Neutrophil (primary cell): ENCODE data around the gene MYL4.

Source experiments
- H3K27ac ChIP-seq: fragments of 200-600 bp; sonication (generic); 2 replicates; pipeline ENCODE4 v1.5.1; 2016; ENCODE audit warnings: mild to moderate bottlenecking, moderate library complexity
- H3K27me3 ChIP-seq: fragments of 200-600 bp; sonication (generic); 2 replicates; pipeline ENCODE4 v1.6.0; 2016; ENCODE audit warnings: mild to moderate bottlenecking
- H3K36me3 ChIP-seq: fragments of 200-600 bp; sonication (generic); 2 replicates; pipeline ENCODE4 v1.5.1; 2017
- H3K4me1 ChIP-seq, 2 experiments: fragments of 200-600 bp in 1 of 2; sonication (generic) in 1 of 2; 1 replicate in 1 of 2; 2 replicates in 1 of 2; pipeline versions ENCODE4 v1.5.1 to v1.6.1; 2013 to 2016; ENCODE audit warnings: low read depth in 1 of 2, low read length in 1 of 2, mild to moderate bottlenecking in 1 of 2, moderate library complexity in 1 of 2; ENCODE audit not compliant: control insufficient read depth in 1 of 2, insufficient read depth in 1 of 2
- H3K4me3 ChIP-seq, 2 experiments: fragments of 200-600 bp in 1 of 2; sonication (generic) in 1 of 2; 1 replicate in 1 of 2; 2 replicates in 1 of 2; pipeline ENCODE4 v1.5.1; 2013 to 2016; ENCODE audit warnings: low read depth in 1 of 2, low read length in 1 of 2, mild to moderate bottlenecking in 1 of 2, moderate library complexity in 1 of 2
- H3K9me3 ChIP-seq: fragments of 200-600 bp; sonication (generic); 2 replicates; pipeline ENCODE4 v1.5.1; 2016
- CTCF ChIP-seq: fragments of 200-600 bp; sonication (generic); IDR thresholded peaks from 2 replicates; pipeline ENCODE4 v1.5.1; 2016; ENCODE audit warnings: antibody characterized with exemption

MYL4 gene

GRCh38 chr17:47199627-47200324 is 9.4 kb upstream of the MYL4 start:
- Histone ChIP-seq H3K36me3 (no peaks in the 10 kb centered on the region), H3K9me3 (no peaks in the 10 kb centered on the region), H3K27me3 (peaks cover 13% of the 10 kb centered on the region), H3K27ac (peak overlapping the region; percentile 81), H3K4me1 (peaks cover 12 to 13% of the 10 kb centered on the region in 2 experiments), H3K4me3 (peak overlapping the region; percentile 33 to 46)
- no peak for TF ChIP-seq CTCF

DNA sequence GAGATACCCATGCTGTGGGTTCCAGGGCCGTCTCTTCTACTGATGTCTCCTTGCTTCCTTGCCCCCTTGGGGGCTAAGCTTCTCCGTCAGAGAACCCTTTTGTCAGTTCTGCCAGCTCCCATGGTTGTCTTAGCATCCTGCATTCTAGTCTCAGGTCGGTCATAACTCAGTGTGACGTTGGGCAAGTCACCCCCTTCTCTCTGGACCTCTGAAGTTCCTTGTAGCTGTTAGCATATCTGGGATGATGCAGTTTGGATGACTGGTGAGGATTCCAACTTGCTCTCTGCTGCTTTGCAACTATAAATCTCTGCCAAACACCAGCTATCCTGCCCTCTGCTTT is 8.9 kb upstream of the MYL4 start:
- TF ChIP-seq CTCF: no peak
- H3K36me3 ChIP-seq: no peaks in the 10 kb centered on the region
- H3K27me3 ChIP-seq: peaks cover 18% of the 10 kb centered on the region
- peak overlapping the region; percentile 81 for H3K27ac ChIP-seq
- no peaks in the 10 kb centered on the region for H3K9me3 ChIP-seq
- H3K4me3 ChIP-seq: peak overlapping the region; percentile 33 to 46
- peaks cover 12 to 13% of the 10 kb centered on the region in 2 experiments for H3K4me1 ChIP-seq

GRCh38 chr17:47201166-47201565 is 8.0 kb upstream of the MYL4 start:
- Histone ChIP-seq H3K4me1 (peaks cover 12 to 13% of the 10 kb centered on the region in 2 experiments), H3K27ac (no peak overlapping the region), H3K36me3 (no peaks in the 10 kb centered on the region), H3K27me3 (peaks cover 23% of the 10 kb centered on the region), H3K9me3 (no peaks in the 10 kb centered on the region), H3K4me3 (no peak overlapping the region)
- TF ChIP-seq CTCF: no peak

DNA sequence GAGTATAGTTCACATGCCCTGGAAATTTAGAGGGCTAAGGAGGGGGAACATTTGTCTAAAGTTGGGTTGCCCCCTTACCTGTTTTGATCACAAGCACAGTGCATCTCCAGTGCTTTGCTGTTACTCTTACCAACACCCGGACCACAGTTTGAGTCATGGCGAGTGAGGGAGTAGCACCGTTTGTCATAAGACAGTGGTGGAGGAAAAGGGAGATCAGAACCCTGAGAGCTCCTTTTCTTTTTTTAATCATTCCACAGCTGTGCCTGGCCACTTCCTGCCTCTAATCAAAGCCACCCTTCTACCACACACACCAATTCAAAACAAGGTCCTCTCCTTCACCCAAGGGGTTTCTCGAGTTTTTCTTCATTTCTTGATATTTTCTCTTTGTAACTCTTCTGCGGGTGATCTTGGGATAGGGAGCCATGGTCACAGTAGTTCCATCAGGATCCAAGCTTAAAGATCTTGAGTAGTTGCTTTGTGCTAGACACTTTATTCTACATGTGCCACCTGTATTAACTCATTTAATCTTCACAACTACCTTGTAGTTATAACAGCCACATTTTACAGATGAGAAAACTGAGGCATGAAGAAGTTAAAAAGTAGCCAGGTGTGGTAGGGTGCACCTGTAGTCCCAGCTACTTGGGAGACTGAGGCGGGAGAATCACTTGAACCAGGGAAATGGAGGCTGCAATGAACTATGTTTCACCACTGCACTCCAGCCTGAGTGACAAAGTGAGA is 5.0 kb upstream of the MYL4 start:
- peaks cover 12 to 13% of the 10 kb centered on the region in 2 experiments for H3K4me1 ChIP-seq
- H3K27me3 ChIP-seq: peaks cover 29% of the 10 kb centered on the region
- H3K4me3 ChIP-seq: no peak overlapping the region
- TF ChIP-seq CTCF: no peak
- H3K27ac ChIP-seq: no peak overlapping the region
- H3K36me3 ChIP-seq: no peaks in the 10 kb centered on the region
- H3K9me3 ChIP-seq: no peaks in the 10 kb centered on the region

GRCh38 chr17:47204722-47205418 is 4.3 kb upstream of the MYL4 start:
- no peak overlapping the region for H3K27ac ChIP-seq
- no peaks in the 10 kb centered on the region for H3K36me3 ChIP-seq
- no peaks in the 10 kb centered on the region for H3K9me3 ChIP-seq
- H3K4me1 ChIP-seq: peaks cover 8 to 10% of the 10 kb centered on the region in 2 experiments
- TF ChIP-seq CTCF: no peak
- H3K27me3 ChIP-seq: peaks cover 33% of the 10 kb centered on the region
- no peak overlapping the region for H3K4me3 ChIP-seq
